Esophagus (tissue), 2 donors: ENCODE data around the gene SLC25A17. TPM values are rescaled to one million over a fixed set of nuclear protein-coding genes. Genes with fewer than 3 reads are reported as not detected.
"Not testable (repeated sequence)": the region's sequence is repeated elsewhere in the genome, so short reads cannot be mapped to it uniquely, and the experiment has no call there.

Experiments used
- H3K27ac ChIP-seq, 2 donors: one replicate each; pipeline ENCODE4 v1.5.1; 2013; ENCODE audit warnings: low read depth in 2 of 2, mild to moderate bottlenecking in 2 of 2, inconsistent platforms in 1 of 2, low read length in 1 of 2, moderate library complexity in 1 of 2
- H3K27me3 ChIP-seq, 2 donors: one replicate each; pipeline ENCODE4 v1.6.1; 2013; ENCODE audit warnings: low read length in 2 of 2, control low read depth in 1 of 2, mild to moderate bottlenecking in 1 of 2; ENCODE audit not compliant: insufficient read depth in 2 of 2, control insufficient read depth in 1 of 2
- H3K36me3 ChIP-seq, 2 donors: one replicate each; pipeline ENCODE4 v1.6.1; 2013; ENCODE audit warnings: low read length in 1 of 2; ENCODE audit not compliant: control insufficient read depth in 2 of 2, insufficient read depth in 2 of 2
- H3K4me1 ChIP-seq, 2 donors: one replicate each; pipeline ENCODE4 v1.6.1; 2013; ENCODE audit warnings: low read length in 1 of 2; ENCODE audit not compliant: control insufficient read depth in 2 of 2, insufficient read depth in 2 of 2
- H3K4me3 ChIP-seq, 2 donors: one replicate each; pipeline ENCODE4 v1.5.1; 2013; ENCODE audit warnings: low read length in 2 of 2, mild to moderate bottlenecking in 2 of 2, low read depth in 1 of 2, moderate library complexity in 1 of 2
- H3K9me3 ChIP-seq, 2 donors: one replicate each; pipeline ENCODE4 v1.6.1; 2013; ENCODE audit warnings: mild to moderate bottlenecking in 2 of 2, low read depth in 1 of 2, low read length in 1 of 2, moderate library complexity in 1 of 2; ENCODE audit not compliant: control insufficient read depth in 2 of 2, insufficient read depth in 1 of 2
- WGBS, 2 donors: extraction: QIAGEN DNeasy Blood & Tissue Kit; methylation state at CpG; one replicate each; pipeline ENCODE4 v1.1.7; 2013; 5-methylcytosine and 5-hydroxymethylcytosine counted together
- polyA plus RNA-seq, 2 donors: library from polyadenylated mRNA; stranded (reverse); fragments of 200-250 nt; gene quantifications; one replicate each; pipeline ENCODE4 v1.2.3, GENCODE V29; 2013
- donor health status: healthy with polysubstance abuse.
- donor health status: Bipolar disorder and iron deficiency.

The SLC25A17 gene
- polyA plus RNA-seq, 2 donors: 7.4 to 11.2 TPM

DNA sequence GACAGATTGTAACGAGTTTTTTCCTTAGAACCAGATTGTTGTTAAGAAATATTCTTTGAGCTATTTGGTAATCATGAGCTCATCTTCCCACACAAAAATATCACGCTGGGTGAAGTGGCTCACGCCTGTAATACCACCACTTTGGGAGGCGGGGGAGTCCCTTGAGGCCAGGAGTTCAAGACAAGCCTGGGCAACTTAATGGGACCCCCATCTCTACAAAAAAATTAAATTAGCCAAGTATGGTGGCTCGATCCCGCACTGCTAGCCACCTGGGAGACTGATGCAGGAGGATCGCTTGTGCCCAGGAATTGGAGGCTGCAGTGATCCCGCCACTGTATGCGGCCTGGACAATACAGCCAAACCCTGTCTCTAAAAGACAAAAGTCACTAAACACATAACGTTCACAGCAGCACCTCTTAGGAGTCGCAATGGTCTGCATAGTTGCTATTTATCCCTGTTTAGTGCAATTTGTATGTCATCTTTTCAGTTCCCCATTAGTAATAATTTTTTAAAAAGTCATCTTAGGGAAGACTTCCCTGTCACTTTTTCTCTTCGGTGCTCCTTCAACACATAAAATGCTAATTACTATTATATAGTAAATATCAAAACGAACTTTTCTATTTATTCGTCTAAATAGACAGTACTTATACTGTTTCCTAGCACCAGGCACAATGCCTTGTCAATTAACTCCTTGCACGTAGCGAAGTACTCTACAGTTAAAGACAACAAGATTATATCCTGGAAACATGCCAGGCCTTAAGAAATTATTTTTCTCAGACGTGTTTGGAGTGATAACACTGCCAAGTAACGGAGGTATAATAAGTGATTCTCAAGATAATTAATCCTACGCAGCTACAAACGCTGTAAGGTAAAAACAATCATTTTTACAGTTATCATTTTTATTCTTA, 36.2 kb upstream of the SLC25A17 start:
- H3K27ac ChIP-seq: peak overlapping the region in 1 of 2 donors; percentile 47
- no peaks in the 10 kb centered on the region for H3K9me3 ChIP-seq

DNA sequence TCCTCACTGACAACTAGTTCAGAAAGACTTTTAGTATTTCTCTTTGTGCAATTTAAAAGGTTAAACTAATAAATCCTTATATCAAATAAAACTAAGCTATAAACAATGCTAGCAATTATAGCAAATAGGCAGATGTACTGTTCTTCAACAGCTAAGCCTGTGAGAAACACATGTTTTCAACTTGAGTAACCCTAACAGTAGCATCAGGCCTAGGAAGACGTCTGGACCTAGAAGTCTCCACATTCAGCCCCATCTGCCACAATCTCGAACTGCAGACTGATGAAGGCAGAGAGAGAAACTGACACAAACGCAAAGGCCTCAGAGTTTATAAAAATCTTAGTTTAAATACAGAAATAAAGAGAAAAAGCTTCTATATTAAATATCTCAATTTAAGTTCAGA, 34.8 kb upstream of the SLC25A17 start:
- H3K27me3 ChIP-seq: no peaks in the 10 kb centered on the region
- no peak overlapping the region for H3K27ac ChIP-seq
- peaks cover 0 to 3% of the 10 kb centered on the region in 2 donors for H3K36me3 ChIP-seq
- peaks cover 0 to 3% of the 10 kb centered on the region in 2 donors for H3K4me1 ChIP-seq
- H3K9me3 ChIP-seq: no peaks in the 10 kb centered on the region
- 39 to 40% methylated on average over 3 of the region's 3 CpGs for WGBS, 2 donors
- H3K4me3 ChIP-seq: no peak overlapping the region

More for the DNA sequence above, 36.2 kb upstream of the SLC25A17 start:
- Histone ChIP-seq H3K4me3 (peak overlapping the region; percentile 1 to 99), H3K27me3 (no peaks in the 10 kb centered on the region), H3K36me3 (no peaks in the 10 kb centered on the region), H3K4me1 (peaks cover 0 to 3% of the 10 kb centered on the region in 2 donors)
- WGBS, 2 donors: 27 to 28% methylated on average over 20 of the region's 20 CpGs

DNA sequence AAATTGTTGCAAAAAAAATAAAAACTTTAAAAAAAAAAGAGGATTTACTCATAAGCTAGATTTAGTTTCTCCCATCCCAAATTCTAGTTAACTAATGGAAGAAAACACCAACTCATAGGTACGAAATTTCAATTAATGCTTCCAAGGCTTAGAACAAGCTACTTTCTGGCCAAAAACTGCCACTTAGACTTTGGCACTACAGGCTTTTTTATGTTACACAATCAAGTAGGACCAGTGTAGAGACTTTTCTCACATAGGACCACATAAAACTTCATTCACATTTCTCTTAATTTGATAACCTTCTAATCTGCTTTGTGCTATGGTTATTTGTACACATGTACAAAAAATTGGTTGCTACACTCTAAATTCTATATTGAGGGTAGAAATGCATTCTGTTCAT, 34.2 kb upstream of the SLC25A17 start:
- Histone ChIP-seq H3K9me3 (no peaks in the 10 kb centered on the region), H3K36me3 (peaks cover 0 to 3% of the 10 kb centered on the region in 2 donors), H3K4me3 (no peak overlapping the region), H3K4me1 (peaks cover 0 to 3% of the 10 kb centered on the region in 2 donors), H3K27ac (no peak overlapping the region), H3K27me3 (no peaks in the 10 kb centered on the region)
- 46 to 53% methylated on average over 1 of the region's 1 CpG for WGBS, 2 donors

DNA sequence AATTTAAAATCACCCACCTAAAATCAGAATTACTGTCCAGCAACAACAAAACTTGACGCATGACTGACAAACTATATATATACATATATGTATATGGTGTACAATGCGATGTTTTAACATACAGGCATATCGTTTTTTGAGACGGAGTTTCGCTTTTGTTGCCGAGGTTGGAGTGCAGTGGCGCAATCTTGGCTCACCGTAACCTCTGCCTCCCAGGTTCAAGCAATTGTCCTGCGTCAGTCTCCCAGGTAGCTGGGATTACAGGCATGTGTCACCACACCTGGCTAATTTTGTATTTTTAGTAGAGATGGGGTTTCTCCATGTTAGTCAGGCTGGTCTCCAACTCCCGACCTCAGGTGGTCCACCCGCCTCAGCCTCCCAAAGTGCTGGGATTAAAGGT, 26.7 kb upstream of the SLC25A17 start:
- H3K36me3 ChIP-seq, H3K4me1 ChIP-seq, H3K9me3 ChIP-seq, H3K27me3 ChIP-seq, H3K4me3 ChIP-seq, H3K27ac ChIP-seq: not testable (repeated sequence)
- WGBS, 2 donors: 89 to 92% methylated on average over 11 of the region's 11 CpGs

DNA sequence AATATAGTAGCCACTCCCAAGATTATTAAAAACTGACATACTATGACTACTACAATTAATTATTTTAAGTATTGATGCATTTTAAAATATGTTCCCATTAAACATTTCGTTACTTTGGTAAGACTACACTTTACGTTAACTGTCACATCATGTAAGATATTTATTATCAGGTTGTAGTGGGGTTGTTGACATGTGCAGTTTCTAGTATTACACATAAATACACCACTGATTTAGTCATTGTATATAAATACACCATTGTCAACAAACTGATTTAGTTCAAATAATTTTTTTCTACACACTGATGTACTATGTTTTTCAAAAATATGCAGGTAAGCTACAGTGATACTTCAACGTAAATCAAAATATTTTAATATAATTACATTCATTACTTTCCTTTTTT, 25.8 kb upstream of the SLC25A17 start:
- H3K9me3 ChIP-seq: no peaks in the 10 kb centered on the region
- no peaks in the 10 kb centered on the region for H3K4me1 ChIP-seq
- 92 to 95% methylated on average over 3 of the region's 3 CpGs for WGBS, 2 donors
- H3K27me3 ChIP-seq: no peaks in the 10 kb centered on the region
- no peak overlapping the region for H3K27ac ChIP-seq
- peaks cover 0 to 3% of the 10 kb centered on the region in 2 donors for H3K36me3 ChIP-seq
- no peak overlapping the region for H3K4me3 ChIP-seq

DNA sequence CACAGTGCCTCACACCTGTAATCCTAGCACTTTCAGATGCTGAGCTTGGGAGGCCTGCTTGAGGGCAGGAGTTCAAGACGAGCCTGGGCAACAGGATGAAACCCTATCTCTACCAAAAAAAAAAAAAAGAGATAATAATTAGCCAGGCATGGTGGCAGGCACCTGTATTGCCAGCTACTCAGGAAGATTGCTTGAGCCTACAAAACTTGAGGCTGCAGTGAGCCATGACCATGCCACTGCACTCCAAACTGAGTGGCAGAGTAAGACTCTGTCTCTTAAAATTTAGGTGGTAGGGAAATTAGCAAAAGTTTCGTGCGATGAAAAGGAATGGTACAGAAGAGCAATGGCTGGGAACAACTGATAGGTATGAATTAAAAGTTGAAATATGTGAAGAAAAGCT, 19.3 kb upstream of the SLC25A17 start:
- Histone ChIP-seq H3K36me3 (peaks cover 3 to 10% of the 10 kb centered on the region in 2 donors), H3K27me3 (no peaks in the 10 kb centered on the region), H3K9me3 (no peaks in the 10 kb centered on the region), H3K4me1 (no peaks in the 10 kb centered on the region), H3K27ac (no peak overlapping the region), H3K4me3 (no peak overlapping the region)
- WGBS, 2 donors: 78 to 81% methylated on average over 3 of the region's 3 CpGs

DNA sequence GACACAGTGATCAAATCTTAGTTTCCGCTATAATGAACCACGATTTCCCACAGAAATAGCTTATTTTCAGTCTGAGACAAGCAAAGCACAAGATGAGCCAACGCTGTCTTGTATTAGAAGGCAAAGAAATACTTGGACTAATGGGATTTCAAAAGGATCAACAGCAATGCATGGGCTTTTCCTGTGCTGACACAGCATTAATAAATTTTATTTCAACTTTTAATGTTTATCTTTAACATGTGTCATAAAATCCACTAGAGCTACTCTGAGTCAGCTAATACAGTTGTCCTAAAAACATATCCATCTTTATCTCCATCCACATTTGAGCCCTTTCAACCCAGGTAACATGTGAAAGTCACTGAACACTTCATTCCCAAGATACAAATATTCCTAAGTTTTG, 15.5 kb upstream of the SLC25A17 start:
- H3K27ac ChIP-seq: no peak overlapping the region
- H3K36me3 ChIP-seq: peaks cover 3 to 10% of the 10 kb centered on the region in 2 donors
- no peaks in the 10 kb centered on the region for H3K27me3 ChIP-seq
- WGBS, 2 donors: 95 to 96% methylated on average over 3 of the region's 3 CpGs
- no peak overlapping the region for H3K4me3 ChIP-seq
- H3K9me3 ChIP-seq: no peaks in the 10 kb centered on the region
- H3K4me1 ChIP-seq: no peaks in the 10 kb centered on the region

DNA sequence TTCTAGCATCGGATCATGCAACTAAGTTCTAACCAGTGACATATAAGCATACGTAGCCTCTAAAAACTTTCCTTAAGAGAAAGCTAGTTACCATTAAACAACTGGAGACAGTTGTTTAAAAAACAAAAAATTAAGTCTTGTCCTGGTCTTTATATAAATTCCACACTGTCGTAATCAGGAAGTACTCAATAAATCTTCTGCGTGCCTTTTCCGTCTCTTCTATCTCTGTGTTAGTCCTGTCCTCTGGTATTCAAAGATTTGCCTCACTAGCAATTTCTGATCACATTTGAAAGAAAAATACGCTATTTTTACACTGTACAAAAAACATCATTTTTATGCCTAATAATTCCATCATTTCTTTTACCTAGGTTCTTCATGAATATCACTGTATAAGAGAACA, 10.0 kb upstream of the SLC25A17 start:
- Histone ChIP-seq H3K27ac (no peak overlapping the region), H3K9me3 (no peaks in the 10 kb centered on the region), H3K27me3 (no peaks in the 10 kb centered on the region), H3K4me3 (no peak overlapping the region), H3K4me1 (no peaks in the 10 kb centered on the region), H3K36me3 (peaks cover 0 to 3% of the 10 kb centered on the region in 2 donors)
- 90 to 91% methylated on average over 6 of the region's 6 CpGs for WGBS, 2 donors

DNA sequence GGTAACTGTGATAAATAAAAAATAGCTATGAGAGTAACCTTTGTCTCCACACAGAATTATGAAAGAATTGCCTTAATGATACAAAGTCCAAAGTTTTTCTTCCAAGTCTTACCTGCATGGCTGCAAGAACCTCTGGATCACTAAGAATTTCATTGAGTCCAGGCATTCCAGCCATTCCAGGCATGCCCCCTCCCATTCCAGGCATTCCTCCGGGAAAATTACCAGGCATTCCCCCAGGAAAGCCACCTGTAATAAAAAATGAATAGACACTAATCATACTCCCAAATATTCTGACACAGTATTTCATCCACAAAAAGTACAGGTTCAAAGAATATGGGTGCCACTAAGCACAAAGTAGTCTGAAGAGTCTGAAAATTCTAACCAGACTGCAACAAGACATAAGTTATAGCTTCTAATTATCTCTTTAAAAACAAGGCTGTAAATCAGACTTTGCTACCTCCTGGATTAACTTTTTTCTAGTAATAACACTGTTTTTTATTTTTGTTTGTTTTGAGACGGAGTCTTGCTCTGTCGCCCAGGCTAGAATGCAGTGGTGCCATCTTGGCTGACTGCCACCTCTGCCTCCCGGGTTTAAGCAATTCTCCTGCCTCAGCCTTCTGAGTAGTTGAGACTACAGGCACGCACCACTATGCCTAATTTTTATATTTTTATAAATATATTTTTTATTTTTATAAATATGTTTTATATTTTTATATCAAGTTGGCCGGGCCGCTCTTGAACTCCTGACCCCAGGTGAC, 8.0 kb upstream of the SLC25A17 start:
- Histone ChIP-seq H3K4me1 (no peaks in the 10 kb centered on the region), H3K27me3 (no peaks in the 10 kb centered on the region), H3K27ac (no peak overlapping the region), H3K4me3 (no peak overlapping the region), H3K9me3 (no peaks in the 10 kb centered on the region), H3K36me3 (no peaks in the 10 kb centered on the region)
- WGBS, 2 donors: 83 to 86% methylated on average over 7 of the region's 7 CpGs
